Measurements from ENCODE around the gene PARP8. TPM values are rescaled to one million over a fixed set of nuclear protein-coding genes. Genes with fewer than 3 reads are reported as not detected.
"Not testable (repeated sequence)": the region's sequence is repeated elsewhere in the genome, so short reads cannot be mapped to it uniquely, and the experiment has no call there.

The PARP8 gene
- total RNA-seq, 1 donor from 2014 or later, result 0.51 TPM

GRCh38 chr5:50684721-50685120, 18.3 kb downstream of the PARP8 start:
- no peak for DNase-seq

GRCh38 chr5:50687548-50687947, 21.1 kb downstream of the PARP8 start:
- DNase-seq, result no peak

- no peak for DNase-seq
Measured at GRCh38 chr5:50691399-50692016, 25.1 kb downstream of the PARP8 start.

- DNase-seq, result no peak
Measured at GRCh38 chr5:50694027-50694590, 27.7 kb downstream of the PARP8 start.

- DNase-seq, result not testable (repeated sequence)
Measured at GRCh38 chr5:50694626-50695025, 28.2 kb downstream of the PARP8 start.

- DNase-seq, result no peak
Measured at GRCh38 chr5:50697739-50698138, 31.3 kb downstream of the PARP8 start.

- no peak for DNase-seq
Measured at GRCh38 chr5:50699737-50700136, 33.3 kb downstream of the PARP8 start.

- DNase-seq, result no peak
Measured at GRCh38 chr5:50700706-50701105, 34.3 kb downstream of the PARP8 start.

- DNase-seq, result no peak
Measured at GRCh38 chr5:50702615-50703366, 36.4 kb downstream of the PARP8 start.

GRCh38 chr5:50703367-50703666, 36.9 kb downstream of the PARP8 start:
- DNase-seq, result no peak

- no peak for DNase-seq
Measured at GRCh38 chr5:50704730-50705129, 38.3 kb downstream of the PARP8 start.

- DNase-seq, result no peak
Measured at GRCh38 chr5:50709471-50709870, 43.0 kb downstream of the PARP8 start.

- DNase-seq, result no peak
Measured at GRCh38 chr5:50710838-50711237, 44.4 kb downstream of the PARP8 start.

- no peak for DNase-seq
Measured at GRCh38 chr5:50711280-50711679, 44.8 kb downstream of the PARP8 start.

- DNase-seq, result no peak
Measured at GRCh38 chr5:50712479-50712878, 46.0 kb downstream of the PARP8 start.

GRCh38 chr5:50715001-50715400, 48.6 kb downstream of the PARP8 start:
- DNase-seq, result no peak

- no peak for DNase-seq
Measured at GRCh38 chr5:50716134-50716533, 49.7 kb downstream of the PARP8 start.

GRCh38 chr5:50717651-50718050, 51.2 kb downstream of the PARP8 start:
- no peak for DNase-seq

- no peak for DNase-seq
Measured at GRCh38 chr5:50720061-50720710, 53.7 kb downstream of the PARP8 start.

GRCh38 chr5:50722223-50722622, 55.8 kb downstream of the PARP8 start:
- no peak for DNase-seq

GRCh38 chr5:50724262-50724661, 57.8 kb downstream of the PARP8 start:
- no peak for DNase-seq

GRCh38 chr5:50725800-50726474, 59.5 kb downstream of the PARP8 start:
- DNase-seq, result no peak

GRCh38 chr5:50726475-50727148, 60.2 kb downstream of the PARP8 start:
- DNase-seq, result no peak
